HL-60 (cell line): ENCODE results near the gene SCAMP3.
A peak's percentile ranks its signal among the peaks of the same experiment; 100 is the strongest.

Source experiments
- DNase-seq, 2 experiments: peaks; one replicate each; pipeline ENCODE4 v3.0.0-alpha.2; 2010 to 2020; ENCODE audit warnings: low read depth in 1 of 2, low spot score in 1 of 2
- H3K27ac ChIP-seq: fragments of 250-450 bp; sonication (Bioruptor Pico); replicated peaks from 2 replicates; pipeline ENCODE4 v1.5.1; 2020; ENCODE audit warnings: mild to moderate bottlenecking, moderate library complexity
- H3K27me3 ChIP-seq: fragments of 250-450 bp; sonication (Bioruptor Pico); 2 replicates; pipeline ENCODE4 v1.5.1; 2021; ENCODE audit warnings: mild to moderate bottlenecking, moderate library complexity; ENCODE audit not compliant: insufficient read depth, poor library complexity, severe bottlenecking
- H3K4me3 ChIP-seq: replicated peaks from 2 replicates; pipeline ENCODE4 v1.5.1; 2011; ENCODE audit warnings: mild to moderate bottlenecking, control low read depth, low read length; ENCODE audit not compliant: insufficient read depth
- GABPA ChIP-seq: IDR thresholded peaks from 2 replicates; pipeline ENCODE4 v1.6.1; 2012; ENCODE audit warnings: low read depth
- POLR2AphosphoS5 ChIP-seq: IDR thresholded peaks from 2 replicates; pipeline ENCODE4 v1.6.1; 2012; ENCODE audit warnings: low read depth
- SPI1 ChIP-seq: IDR thresholded peaks from 2 replicates; pipeline ENCODE4 v1.6.1; 2012; ENCODE audit warnings: low read depth, mild to moderate bottlenecking, borderline replicate concordance
- TF ChIP-seq, protein P1 (sequence below): IDR thresholded peaks from 2 replicates; pipeline ENCODE4 v1.6.1; 2012; ENCODE audit warnings: low read depth; ENCODE audit not compliant: insufficient replicate concordance
- TF ChIP-seq, protein P2 (sequence below): IDR thresholded peaks from one replicate; pipeline ENCODE4 v1.5.1; 2011; ENCODE audit warnings: low read length, control low read depth, inconsistent platforms; ENCODE audit not compliant: insufficient read depth

SCAMP3 gene

DNA sequence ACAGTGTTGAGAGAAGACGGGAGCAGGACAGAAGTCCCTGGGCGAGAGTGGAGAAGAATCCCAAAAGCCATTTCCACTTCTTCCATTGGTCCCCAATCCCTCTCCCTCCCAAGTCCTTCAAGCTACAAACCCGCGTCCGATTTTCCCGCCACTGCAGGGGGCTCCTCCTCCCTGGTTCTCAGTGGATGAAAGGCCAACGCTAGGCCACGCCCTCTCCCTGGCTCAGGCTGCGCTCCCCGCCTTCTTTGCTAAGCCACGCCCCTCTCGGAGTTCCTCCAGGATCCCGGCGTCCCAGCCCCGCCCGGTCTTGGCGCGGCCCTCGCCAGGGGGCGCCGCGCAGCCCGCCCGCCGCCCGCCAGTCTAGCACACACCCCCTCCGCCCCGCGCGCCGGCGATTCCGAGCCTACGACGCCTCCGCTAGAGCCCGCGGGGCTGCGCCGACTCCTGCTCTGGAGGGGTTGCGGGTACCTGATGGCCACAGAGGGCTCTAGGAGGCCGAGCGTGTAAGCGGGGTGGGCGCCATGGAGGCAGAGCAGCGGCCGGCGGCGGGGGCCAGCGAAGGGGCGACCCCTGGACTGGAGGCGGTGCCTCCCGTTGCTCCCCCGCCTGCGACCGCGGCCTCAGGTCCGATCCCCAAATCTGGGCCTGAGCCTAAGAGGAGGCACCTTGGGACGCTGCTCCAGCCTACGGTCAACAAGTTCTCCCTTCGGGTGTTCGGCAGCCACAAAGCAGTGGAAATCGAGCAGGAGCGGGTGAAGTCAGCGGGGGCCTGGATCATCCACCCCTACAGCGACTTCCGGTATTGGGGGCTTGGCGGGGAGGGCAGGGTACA lies 15.1 kb upstream of the SCAMP3 start, which contains the start of gene HCN3:
Gene HCN3, plus strand, starts transcription at position 394 of the 832 bp plus-strand sequence. Its CDS starts 128 bp downstream, at position 522.
- Histone ChIP-seq H3K4me3 (peak within 1 kb of the TSS; percentile 67), H3K27ac (no peak within 1 kb of the TSS; the same call in 1 of the 2 replicates), H3K27me3 (no peaks in the 10 kb centered on the region)
- DNase-seq, result peak; percentile 93 to 98
- TF ChIP-seq, protein P1, sequence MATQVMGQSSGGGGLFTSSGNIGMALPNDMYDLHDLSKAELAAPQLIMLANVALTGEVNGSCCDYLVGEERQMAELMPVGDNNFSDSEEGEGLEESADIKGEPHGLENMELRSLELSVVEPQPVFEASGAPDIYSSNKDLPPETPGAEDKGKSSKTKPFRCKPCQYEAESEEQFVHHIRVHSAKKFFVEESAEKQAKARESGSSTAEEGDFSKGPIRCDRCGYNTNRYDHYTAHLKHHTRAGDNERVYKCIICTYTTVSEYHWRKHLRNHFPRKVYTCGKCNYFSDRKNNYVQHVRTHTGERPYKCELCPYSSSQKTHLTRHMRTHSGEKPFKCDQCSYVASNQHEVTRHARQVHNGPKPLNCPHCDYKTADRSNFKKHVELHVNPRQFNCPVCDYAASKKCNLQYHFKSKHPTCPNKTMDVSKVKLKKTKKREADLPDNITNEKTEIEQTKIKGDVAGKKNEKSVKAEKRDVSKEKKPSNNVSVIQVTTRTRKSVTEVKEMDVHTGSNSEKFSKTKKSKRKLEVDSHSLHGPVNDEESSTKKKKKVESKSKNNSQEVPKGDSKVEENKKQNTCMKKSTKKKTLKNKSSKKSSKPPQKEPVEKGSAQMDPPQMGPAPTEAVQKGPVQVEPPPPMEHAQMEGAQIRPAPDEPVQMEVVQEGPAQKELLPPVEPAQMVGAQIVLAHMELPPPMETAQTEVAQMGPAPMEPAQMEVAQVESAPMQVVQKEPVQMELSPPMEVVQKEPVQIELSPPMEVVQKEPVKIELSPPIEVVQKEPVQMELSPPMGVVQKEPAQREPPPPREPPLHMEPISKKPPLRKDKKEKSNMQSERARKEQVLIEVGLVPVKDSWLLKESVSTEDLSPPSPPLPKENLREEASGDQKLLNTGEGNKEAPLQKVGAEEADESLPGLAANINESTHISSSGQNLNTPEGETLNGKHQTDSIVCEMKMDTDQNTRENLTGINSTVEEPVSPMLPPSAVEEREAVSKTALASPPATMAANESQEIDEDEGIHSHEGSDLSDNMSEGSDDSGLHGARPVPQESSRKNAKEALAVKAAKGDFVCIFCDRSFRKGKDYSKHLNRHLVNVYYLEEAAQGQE, result peak; percentile 42
- TF ChIP-seq, protein P2, sequence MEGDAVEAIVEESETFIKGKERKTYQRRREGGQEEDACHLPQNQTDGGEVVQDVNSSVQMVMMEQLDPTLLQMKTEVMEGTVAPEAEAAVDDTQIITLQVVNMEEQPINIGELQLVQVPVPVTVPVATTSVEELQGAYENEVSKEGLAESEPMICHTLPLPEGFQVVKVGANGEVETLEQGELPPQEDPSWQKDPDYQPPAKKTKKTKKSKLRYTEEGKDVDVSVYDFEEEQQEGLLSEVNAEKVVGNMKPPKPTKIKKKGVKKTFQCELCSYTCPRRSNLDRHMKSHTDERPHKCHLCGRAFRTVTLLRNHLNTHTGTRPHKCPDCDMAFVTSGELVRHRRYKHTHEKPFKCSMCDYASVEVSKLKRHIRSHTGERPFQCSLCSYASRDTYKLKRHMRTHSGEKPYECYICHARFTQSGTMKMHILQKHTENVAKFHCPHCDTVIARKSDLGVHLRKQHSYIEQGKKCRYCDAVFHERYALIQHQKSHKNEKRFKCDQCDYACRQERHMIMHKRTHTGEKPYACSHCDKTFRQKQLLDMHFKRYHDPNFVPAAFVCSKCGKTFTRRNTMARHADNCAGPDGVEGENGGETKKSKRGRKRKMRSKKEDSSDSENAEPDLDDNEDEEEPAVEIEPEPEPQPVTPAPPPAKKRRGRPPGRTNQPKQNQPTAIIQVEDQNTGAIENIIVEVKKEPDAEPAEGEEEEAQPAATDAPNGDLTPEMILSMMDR, result no peak

DNA sequence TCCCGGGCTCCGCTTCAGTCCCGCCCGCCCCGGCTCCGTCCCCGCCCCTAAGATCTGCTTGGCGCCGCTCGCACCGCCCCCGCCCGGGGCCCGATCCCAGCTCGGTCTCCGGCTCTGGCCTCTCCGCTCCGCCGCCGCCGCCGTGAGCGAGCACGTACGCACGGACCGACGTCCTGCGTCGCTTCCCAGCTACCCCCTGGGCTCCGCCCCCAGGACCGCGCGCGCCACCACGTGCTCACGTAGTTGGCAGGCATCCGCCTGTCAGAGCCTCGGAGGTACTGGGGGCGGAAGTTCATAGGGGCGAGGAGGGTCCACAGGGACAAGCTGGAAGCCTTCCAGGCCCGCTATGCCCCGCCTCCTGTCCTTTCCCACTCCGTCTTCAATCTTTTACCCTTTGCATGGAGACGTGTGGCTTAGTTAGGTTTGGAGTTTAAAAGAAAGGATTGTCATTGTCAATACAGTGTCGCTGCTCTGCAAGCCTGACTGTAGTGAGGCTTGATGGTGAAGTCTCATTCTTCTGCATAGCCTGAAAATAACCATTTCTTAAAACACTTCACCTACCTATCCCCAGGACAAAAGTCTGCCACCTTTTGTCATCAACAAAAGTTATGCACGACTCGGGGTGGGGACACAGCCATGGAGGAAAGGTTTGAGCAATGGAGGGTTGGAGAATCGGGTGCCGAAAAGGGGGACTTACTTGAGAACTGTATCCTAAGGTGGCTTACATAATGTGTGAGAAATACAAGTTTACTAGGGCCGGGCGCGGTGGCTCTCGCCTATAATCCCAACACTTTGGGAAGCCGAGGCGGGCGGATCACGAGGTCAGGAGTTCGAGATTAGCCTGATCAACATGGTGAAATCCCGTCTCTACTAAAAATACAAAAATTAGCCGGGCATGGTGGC lies 11.4 kb upstream of the SCAMP3 start, which contains the start of gene CLK2:
Gene CLK2, minus strand, starts transcription at position 162 of the 903 bp plus-strand sequence. CDS start 2,527 bp downstream, outside the sequence.
- H3K27me3 ChIP-seq, result no peaks in the 10 kb centered on the region
- peak within 1 kb of the TSS; percentile 92 for H3K4me3 ChIP-seq
- H3K27ac ChIP-seq, result peak within 1 kb of the TSS; percentile 84
- DNase-seq, result peak; percentile 98
- TF ChIP-seq SPI1 (peak; percentile 54; the same call in 1 of the 2 replicates), GABPA (no peak), POLR2AphosphoS5 (peak; percentile 80)
- TF ChIP-seq, protein P2, result no peak

DNA sequence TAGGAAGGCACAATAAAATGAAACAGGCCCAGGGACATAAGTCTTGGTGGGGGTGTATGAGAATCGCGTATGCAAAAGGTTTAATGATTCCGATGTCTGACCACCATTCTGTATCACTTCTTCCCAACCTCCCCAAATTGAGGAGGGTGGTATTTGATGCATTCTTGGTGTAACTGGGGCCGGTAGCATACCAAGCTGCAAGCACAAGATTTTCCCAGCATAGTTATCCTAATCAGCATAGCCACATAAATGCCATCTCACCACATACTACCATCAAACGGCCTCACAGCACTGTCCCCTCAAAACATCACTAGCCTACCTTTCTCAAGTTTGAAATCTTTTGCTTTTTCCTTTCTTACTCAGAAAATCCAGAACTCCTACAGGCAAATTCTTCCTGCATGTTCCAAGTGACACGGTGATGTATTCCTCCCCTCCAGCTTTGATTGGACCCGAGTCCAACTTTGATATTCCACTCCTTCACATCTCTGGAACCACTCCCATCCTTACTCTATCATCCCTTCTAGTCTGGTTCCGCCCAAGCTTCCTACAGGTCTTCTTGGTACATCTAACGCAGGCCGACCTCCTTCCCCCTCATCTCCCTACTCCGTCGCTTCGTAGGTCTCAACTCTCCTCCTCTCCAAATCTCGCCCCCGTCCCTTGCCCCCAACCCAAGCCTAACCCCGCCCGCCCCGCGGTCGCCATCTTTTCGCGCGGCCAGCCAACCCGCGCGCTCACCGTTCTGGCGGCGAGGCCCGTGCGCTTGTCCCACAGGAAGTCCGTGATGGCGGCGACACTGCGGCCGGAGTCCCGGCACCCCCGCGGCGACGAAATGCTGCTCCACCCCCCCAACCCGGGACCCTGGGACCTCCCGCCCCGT lies 10.5 kb upstream of the SCAMP3 start:
- TF ChIP-seq, protein P2, result no peak
- TF ChIP-seq GABPA (no peak), SPI1 (no peak), POLR2AphosphoS5 (no peak; the same call in 1 of the 2 replicates)
- TF ChIP-seq, protein P1, result no peak
- Histone ChIP-seq H3K4me3 (peak overlapping the region; percentile 92), H3K27me3 (no peaks in the 10 kb centered on the region), H3K27ac (peak overlapping the region; percentile 84)
- peak in 1 of 2 experiments; percentile 61 for DNase-seq
